Bronchial epithelial cell (primary cell): ENCODE measurements around the gene GRK5. TPM values are rescaled to one million over a fixed set of nuclear protein-coding genes. Genes with fewer than 3 reads are reported as not detected.

Source experiments
- DNase-seq: peaks from one replicate; pipeline ENCODE4 v3.0.0-alpha.2; 2010; ENCODE audit warnings: low read depth
- FAIRE-seq: peaks from 2 replicates; lab custom pipeline; 2011; peaks lifted over from hg19 to GRCh38; lab: Jason Lieb, UNC
- H3K27me3 ChIP-seq: 2 replicates; pipeline ENCODE4 v1.5.1; 2011; ENCODE audit warnings: low read length; ENCODE audit not compliant: control insufficient read depth, insufficient read depth
- H3K36me3 ChIP-seq: 2 replicates; pipeline ENCODE4 v1.5.1; 2011; ENCODE audit warnings: low read length; ENCODE audit not compliant: control insufficient read depth, insufficient read depth
- H3K4me3 ChIP-seq: 2 replicates; pipeline ENCODE4 v1.5.1; 2011; ENCODE audit warnings: mild to moderate bottlenecking, low read depth, low read length, control low read depth
- CTCF ChIP-seq: IDR thresholded peaks from 2 replicates; pipeline ENCODE4 v1.5.1; 2011; ENCODE audit warnings: mild to moderate bottlenecking, moderate library complexity, low read length, control low read depth, inconsistent platforms; ENCODE audit not compliant: insufficient read depth, severe bottlenecking
- total RNA-seq: library from RNA; depleted of rRNA; stranded (reverse); fragments of >200 nt; gene quantifications from 2 replicates; pipeline ENCODE4 v1.2.1, GENCODE V29; 2014

GRK5 gene
- total RNA-seq, 1 donor from 2014 or later = 2.4 TPM

GRCh38 chr10:119469325-119469707 lies 261.9 kb downstream of the GRK5 start:
- no peaks in the 10 kb centered on the region for H3K36me3 ChIP-seq
- no peak overlapping the region for H3K4me3 ChIP-seq
- H3K27me3 ChIP-seq = peaks cover 3% of the 10 kb centered on the region
- TF ChIP-seq CTCF = no peak
- DNase-seq = no peak
- peak; percentile 66 for FAIRE-seq

GRCh38 chr10:119469846-119470245 lies 262.5 kb downstream of the GRK5 start:
- Histone ChIP-seq H3K4me3 (no peak overlapping the region), H3K27me3 (peaks cover 3% of the 10 kb centered on the region), H3K36me3 (no peaks in the 10 kb centered on the region)
- FAIRE-seq = no peak
- TF ChIP-seq CTCF = no peak
- DNase-seq = no peak

GRCh38 chr10:119470920-119471702 lies 263.7 kb downstream of the GRK5 start:
- no peak for DNase-seq
- no peak for TF ChIP-seq CTCF
- peaks cover 3% of the 10 kb centered on the region for H3K27me3 ChIP-seq
- H3K36me3 ChIP-seq = no peaks in the 10 kb centered on the region
- no peak overlapping the region for H3K4me3 ChIP-seq
- no peak for FAIRE-seq

GRCh38 chr10:119473771-119474170 lies 266.4 kb downstream of the GRK5 start:
- FAIRE-seq (no peak), DNase-seq (no peak)
- no peak for TF ChIP-seq CTCF
- no peaks in the 10 kb centered on the region for H3K36me3 ChIP-seq
- no peak overlapping the region for H3K4me3 ChIP-seq
- peaks cover 11% of the 10 kb centered on the region for H3K27me3 ChIP-seq

GRCh38 chr10:119474606-119475005 lies 267.2 kb downstream of the GRK5 start:
- peaks cover 16% of the 10 kb centered on the region for H3K27me3 ChIP-seq

More at GRCh38 chr10:119474606-119475005, 267.2 kb downstream of the GRK5 start:
- DNase-seq = no peak
- no peak overlapping the region for H3K4me3 ChIP-seq
- H3K36me3 ChIP-seq = no peaks in the 10 kb centered on the region
- TF ChIP-seq CTCF = no peak
- no peak for FAIRE-seq
